GM19193 (cell line): ENCODE data around the gene HDAC9.

ENCODE experiments used
- POLR2A ChIP-seq: IDR thresholded peaks from 4 replicates; pipeline ENCODE4 v1.6.1; 2011; ENCODE audit not compliant: insufficient read depth, insufficient read length; ENCODE audit errors: extremely low read depth

HDAC9 gene

GRCh38 chr7:18553605-18554003 lies 58.1 kb downstream of the HDAC9 start:
- TF ChIP-seq POLR2A, result no peak

GRCh38 chr7:18555120-18555519 lies 59.6 kb downstream of the HDAC9 start:
- TF ChIP-seq POLR2A, result no peak

- TF ChIP-seq POLR2A, result no peak
These were observed 60.4 kb downstream of the HDAC9 start for GRCh38 chr7:18555968-18556367.

GRCh38 chr7:18558503-18558902 lies 63.0 kb downstream of the HDAC9 start:
- TF ChIP-seq POLR2A, result no peak

- no peak for TF ChIP-seq POLR2A
These were observed 63.4 kb downstream of the HDAC9 start for GRCh38 chr7:18558910-18559309.

- no peak for TF ChIP-seq POLR2A
These were observed 64.2 kb downstream of the HDAC9 start for GRCh38 chr7:18559756-18560155.

GRCh38 chr7:18564779-18565178 lies 69.2 kb downstream of the HDAC9 start:
- TF ChIP-seq POLR2A, result no peak

GRCh38 chr7:18565337-18565736 lies 69.8 kb downstream of the HDAC9 start:
- TF ChIP-seq POLR2A, result no peak

- TF ChIP-seq POLR2A, result no peak
These were observed 70.7 kb downstream of the HDAC9 start for GRCh38 chr7:18566205-18566604.

- TF ChIP-seq POLR2A, result no peak
These were observed 71.3 kb downstream of the HDAC9 start for GRCh38 chr7:18566829-18567228.

GRCh38 chr7:18570441-18570840 lies 74.9 kb downstream of the HDAC9 start:
- no peak for TF ChIP-seq POLR2A

GRCh38 chr7:18570890-18571478 lies 75.4 kb downstream of the HDAC9 start:
- TF ChIP-seq POLR2A, result no peak

- TF ChIP-seq POLR2A, result no peak
These were observed 76.6 kb downstream of the HDAC9 start for GRCh38 chr7:18572154-18572553.

- no peak for TF ChIP-seq POLR2A
These were observed 77.3 kb downstream of the HDAC9 start for GRCh38 chr7:18572885-18573284.

GRCh38 chr7:18573410-18574234 lies 78.1 kb downstream of the HDAC9 start:
- no peak for TF ChIP-seq POLR2A

- TF ChIP-seq POLR2A, result no peak
These were observed 78.6 kb downstream of the HDAC9 start for GRCh38 chr7:18574235-18574540.
